GM12872 (cell line): ENCODE results near the gene CERS3.

Experiments
- CTCF ChIP-seq: IDR thresholded peaks from 3 replicates; pipeline ENCODE4 v1.5.1; 2011; ENCODE audit warnings: low read depth, mild to moderate bottlenecking, low read length, moderate library complexity; ENCODE audit not compliant: insufficient read depth

CERS3 gene

GRCh38 chr15:100528833-100529428 lies at the start of gene CERS3:
TSS of gene CERS3 (minus strand) at chr15:100528950. CDS start at chr15:100501849, 27,101 bp downstream.
- TF ChIP-seq CTCF, result no peak

GRCh38 chr15:100573526-100573925 lies 44.8 kb upstream of the CERS3 start:
- TF ChIP-seq CTCF, result no peak

- TF ChIP-seq CTCF, result no peak
Measured at GRCh38 chr15:100572362-100572983, 43.7 kb upstream of the CERS3 start.

GRCh38 chr15:100571592-100572167 lies 42.9 kb upstream of the CERS3 start:
- no peak for TF ChIP-seq CTCF

- no peak for TF ChIP-seq CTCF
Measured at GRCh38 chr15:100570735-100571313, 42.1 kb upstream of the CERS3 start.

GRCh38 chr15:100570275-100570674 lies 41.5 kb upstream of the CERS3 start:
- TF ChIP-seq CTCF, result no peak

GRCh38 chr15:100569391-100569790 lies 40.6 kb upstream of the CERS3 start:
- no peak for TF ChIP-seq CTCF
